Measurements from ENCODE around the gene ARHGAP6.

ARHGAP6 gene

DNA sequence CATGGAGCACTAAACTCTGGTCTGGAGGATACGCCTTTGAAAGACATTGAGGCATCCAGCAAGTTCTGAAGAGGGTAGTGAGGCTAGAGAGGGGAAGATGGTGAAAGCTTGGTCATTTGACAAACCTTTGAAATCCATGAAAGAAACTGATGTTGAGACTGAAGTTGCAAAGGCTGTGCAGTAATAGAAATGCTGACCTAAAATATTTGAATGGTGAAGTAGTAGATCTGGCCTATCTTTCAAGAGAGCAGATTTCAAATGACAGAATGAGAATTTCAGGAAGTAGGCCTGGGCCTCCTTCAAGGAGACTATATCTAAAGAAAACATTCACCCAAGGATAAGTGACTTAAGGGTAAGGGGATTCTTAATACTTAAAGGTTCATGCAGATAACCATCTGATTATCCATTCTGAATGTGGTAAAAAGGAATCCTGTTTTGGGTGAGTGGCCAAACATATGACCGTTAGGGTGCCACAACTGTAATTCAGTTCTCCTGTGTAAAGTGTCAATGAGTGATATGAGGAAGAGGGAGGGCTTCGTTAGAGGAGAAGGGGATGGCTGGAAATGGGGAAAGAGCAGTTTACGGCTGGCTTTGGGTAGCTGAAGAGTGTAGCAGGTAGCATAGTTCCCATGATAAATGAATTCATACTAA is 310.3 kb downstream of the ARHGAP6 start:
- H3K4me3 ChIP-seq (ENCODE audit: low read depth, low read length): no peak overlapping the region
- in situ Hi-C loops (cut with HindIII; ENCODE audit: low sequenced_read_pairs): no loop called here
- TF ChIP-seq, protein P1, sequence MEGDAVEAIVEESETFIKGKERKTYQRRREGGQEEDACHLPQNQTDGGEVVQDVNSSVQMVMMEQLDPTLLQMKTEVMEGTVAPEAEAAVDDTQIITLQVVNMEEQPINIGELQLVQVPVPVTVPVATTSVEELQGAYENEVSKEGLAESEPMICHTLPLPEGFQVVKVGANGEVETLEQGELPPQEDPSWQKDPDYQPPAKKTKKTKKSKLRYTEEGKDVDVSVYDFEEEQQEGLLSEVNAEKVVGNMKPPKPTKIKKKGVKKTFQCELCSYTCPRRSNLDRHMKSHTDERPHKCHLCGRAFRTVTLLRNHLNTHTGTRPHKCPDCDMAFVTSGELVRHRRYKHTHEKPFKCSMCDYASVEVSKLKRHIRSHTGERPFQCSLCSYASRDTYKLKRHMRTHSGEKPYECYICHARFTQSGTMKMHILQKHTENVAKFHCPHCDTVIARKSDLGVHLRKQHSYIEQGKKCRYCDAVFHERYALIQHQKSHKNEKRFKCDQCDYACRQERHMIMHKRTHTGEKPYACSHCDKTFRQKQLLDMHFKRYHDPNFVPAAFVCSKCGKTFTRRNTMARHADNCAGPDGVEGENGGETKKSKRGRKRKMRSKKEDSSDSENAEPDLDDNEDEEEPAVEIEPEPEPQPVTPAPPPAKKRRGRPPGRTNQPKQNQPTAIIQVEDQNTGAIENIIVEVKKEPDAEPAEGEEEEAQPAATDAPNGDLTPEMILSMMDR (IDR thresholded peaks at IDR 0.05; ENCODE audit: low read depth, low read length, missing control alignments): no peak
- no peak for DNase-seq (ENCODE audit: low read depth)

DNA sequence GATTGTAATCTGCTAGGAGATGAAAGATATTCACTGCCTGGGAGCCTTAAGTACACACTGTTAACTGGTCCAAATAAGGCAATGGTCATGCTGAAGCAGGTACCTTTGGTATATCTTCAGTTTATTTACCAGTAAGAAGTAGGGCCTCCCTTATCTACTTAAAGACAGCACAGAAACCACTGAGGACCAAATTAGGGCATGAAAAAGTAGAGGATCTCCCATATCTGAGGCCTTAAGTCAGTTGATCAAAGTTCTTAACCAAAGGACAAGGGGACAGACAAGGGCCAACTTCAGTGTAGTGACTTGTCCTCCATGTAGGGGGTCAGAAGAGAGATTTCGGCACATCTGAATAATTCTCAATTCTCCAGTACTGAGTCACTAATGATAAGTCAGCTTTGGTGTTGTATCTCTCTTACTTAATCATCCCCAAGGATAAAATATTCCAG is 313.4 kb downstream of the ARHGAP6 start:
- no peak for DNase-seq (ENCODE audit: low read depth)
- in situ Hi-C loops (cut with HindIII; ENCODE audit: low sequenced_read_pairs): no loop called here
- no peak overlapping the region for H3K4me3 ChIP-seq (ENCODE audit: low read depth, low read length)

DNA sequence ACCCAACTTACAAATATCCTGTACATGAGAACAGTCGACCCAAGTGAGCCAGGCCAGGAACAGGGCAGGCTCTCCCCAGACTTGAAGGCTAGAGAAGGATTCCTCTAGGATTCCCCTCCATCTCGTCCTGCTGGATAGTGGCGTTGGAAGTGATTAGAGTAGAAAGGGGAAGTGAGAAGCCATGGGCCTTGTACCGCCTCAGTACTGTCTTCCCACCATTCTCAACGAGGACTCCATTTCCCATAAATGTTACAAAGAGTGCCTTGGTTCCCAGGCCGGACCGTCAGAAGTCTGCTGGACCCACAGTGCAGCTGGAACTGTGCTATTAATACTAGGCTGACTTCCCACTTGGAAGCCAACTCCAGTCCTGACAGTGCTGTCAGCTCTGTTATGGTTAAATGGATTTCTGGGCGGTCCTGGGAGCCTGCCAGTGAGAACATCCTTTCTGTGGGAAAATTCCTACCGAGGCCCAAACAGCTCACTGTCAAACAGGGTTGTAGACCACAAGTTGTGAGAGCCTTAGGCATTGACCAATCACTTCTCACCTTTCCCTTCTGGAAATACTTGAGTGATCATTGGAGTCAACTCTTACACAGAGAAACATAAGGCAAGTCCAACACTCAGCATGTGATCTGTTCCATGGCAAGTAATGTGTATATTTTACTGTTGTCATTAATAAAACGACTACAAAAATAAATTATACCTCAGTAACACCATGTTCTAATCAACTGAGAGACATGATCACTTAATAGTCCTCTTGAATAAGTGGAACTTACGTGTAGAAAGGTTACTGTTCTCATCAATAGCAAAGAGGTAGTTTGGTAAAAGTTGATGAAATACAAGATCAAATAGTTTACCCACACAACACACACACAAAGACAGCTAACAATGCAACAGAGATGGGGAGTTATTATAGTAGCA is 314.1 kb downstream of the ARHGAP6 start:
- DNase-seq (ENCODE audit: low read depth): peak; percentile 78
- in situ Hi-C loops (cut with HindIII; ENCODE audit: low sequenced_read_pairs): no loop called here
- no peak overlapping the region for H3K4me3 ChIP-seq (ENCODE audit: low read depth, low read length)
- TF ChIP-seq, protein P1 (IDR thresholded peaks at IDR 0.05; ENCODE audit: low read depth, low read length, missing control alignments): no peak

More for the DNA sequence above, 313.4 kb downstream of the ARHGAP6 start:
- TF ChIP-seq, protein P1 (IDR thresholded peaks at IDR 0.05; ENCODE audit: low read depth, low read length, missing control alignments): no peak

DNA sequence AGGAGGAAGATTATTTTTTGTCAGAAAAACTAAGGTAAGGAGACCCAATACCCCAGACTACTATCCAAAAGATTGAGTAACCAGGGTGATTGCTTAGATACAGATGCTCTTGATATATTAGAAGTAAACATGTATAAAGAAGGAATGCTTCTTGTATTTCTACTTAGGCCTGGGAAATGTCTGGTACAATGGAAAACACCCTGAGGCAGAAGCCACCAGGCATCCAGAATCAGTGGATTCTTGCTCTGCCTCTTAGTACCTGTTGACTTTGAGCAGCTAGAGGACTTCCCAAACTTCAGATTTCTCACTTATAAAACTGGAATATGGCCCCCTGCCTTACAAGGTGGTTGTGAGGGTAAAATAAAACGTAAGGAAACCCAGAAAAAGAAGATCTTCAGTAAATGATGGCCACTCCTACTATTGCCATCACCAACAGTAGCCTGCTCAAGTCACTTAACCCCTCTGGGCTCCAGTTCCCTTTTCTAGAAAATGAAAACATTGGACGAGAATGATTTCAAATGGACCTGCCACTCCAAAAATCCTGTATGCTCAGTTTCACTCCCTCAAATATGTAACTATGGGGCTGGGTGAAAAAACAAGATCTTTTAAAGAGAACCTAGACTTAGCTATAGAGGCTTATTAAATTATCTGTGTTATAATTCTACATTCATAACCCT is 315.9 kb downstream of the ARHGAP6 start:
- TF ChIP-seq, protein P1 (IDR thresholded peaks at IDR 0.05; ENCODE audit: low read depth, low read length, missing control alignments): no peak
- H3K4me3 ChIP-seq (ENCODE audit: low read depth, low read length): no peak overlapping the region
- in situ Hi-C loops (cut with HindIII; ENCODE audit: low sequenced_read_pairs): no loop called here
- no peak for DNase-seq (ENCODE audit: low read depth)

DNA sequence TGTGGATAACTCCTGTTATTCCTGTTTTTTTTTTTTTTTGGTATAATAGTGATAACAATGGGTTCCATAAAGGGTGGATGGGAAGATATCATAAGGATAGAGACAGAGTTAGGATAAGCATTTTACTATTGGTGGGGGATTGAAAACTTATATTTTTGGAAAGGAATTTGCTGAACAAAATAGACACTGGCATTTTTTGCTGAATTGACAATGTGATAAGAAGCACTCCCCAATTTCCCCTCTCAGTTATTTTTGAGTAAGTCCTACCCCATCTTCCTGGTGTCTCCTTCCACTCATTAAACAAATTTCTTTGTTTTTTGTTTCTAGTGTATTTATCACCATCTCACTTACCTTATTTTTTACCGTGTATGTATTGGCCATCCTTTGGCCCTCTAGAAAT is 316.7 kb downstream of the ARHGAP6 start:
- no peak for DNase-seq (ENCODE audit: low read depth)
- TF ChIP-seq, protein P1 (IDR thresholded peaks at IDR 0.05; ENCODE audit: low read depth, low read length, missing control alignments): no peak
- H3K4me3 ChIP-seq (ENCODE audit: low read depth, low read length): no peak overlapping the region
- in situ Hi-C loops (cut with HindIII; ENCODE audit: low sequenced_read_pairs): no loop called here

DNA sequence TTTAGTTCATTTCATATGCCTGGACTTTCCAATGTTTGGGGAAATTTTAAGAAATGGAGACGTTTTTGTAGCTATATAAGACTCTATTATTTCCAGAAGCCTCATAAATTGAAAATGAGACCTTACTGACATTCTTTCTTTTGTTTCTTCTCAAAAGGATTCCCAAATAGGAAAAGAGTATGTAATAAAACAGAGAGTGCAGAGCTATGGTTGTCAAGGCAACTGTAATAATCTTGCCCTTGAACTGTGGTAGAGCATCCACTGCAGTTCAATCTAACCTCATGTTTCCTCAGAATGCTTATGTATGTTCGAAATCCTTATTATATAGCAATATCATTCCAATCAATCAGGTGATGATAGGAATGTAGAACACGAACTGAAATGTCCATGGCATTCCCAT is 318.4 kb downstream of the ARHGAP6 start:
- H3K4me3 ChIP-seq (ENCODE audit: low read depth, low read length): no peak overlapping the region
- in situ Hi-C loops (cut with HindIII; ENCODE audit: low sequenced_read_pairs): no loop called here
- DNase-seq (ENCODE audit: low read depth): no peak
- TF ChIP-seq, protein P1 (IDR thresholded peaks at IDR 0.05; ENCODE audit: low read depth, low read length, missing control alignments): no peak
